HL-60 (cell line): ENCODE data around the gene FMNL2.

Source experiments
- DNase-seq, 2 experiments: peaks; one replicate each; pipeline ENCODE4 v3.0.0-alpha.2; 2010 to 2020; ENCODE audit warnings: low read depth in 1 of 2, low spot score in 1 of 2
- H3K27ac ChIP-seq: fragments of 250-450 bp; sonication (Bioruptor Pico); replicated peaks from 2 replicates; pipeline ENCODE4 v1.5.1; 2020; ENCODE audit warnings: mild to moderate bottlenecking, moderate library complexity
- H3K27me3 ChIP-seq: fragments of 250-450 bp; sonication (Bioruptor Pico); 2 replicates; pipeline ENCODE4 v1.5.1; 2021; ENCODE audit warnings: mild to moderate bottlenecking, moderate library complexity; ENCODE audit not compliant: insufficient read depth, poor library complexity, severe bottlenecking
- H3K4me3 ChIP-seq: replicated peaks from 2 replicates; pipeline ENCODE4 v1.5.1; 2011; ENCODE audit warnings: mild to moderate bottlenecking, control low read depth, low read length; ENCODE audit not compliant: insufficient read depth
- GABPA ChIP-seq: IDR thresholded peaks from 2 replicates; pipeline ENCODE4 v1.6.1; 2012; ENCODE audit warnings: low read depth
- POLR2AphosphoS5 ChIP-seq: IDR thresholded peaks from 2 replicates; pipeline ENCODE4 v1.6.1; 2012; ENCODE audit warnings: low read depth
- SPI1 ChIP-seq: IDR thresholded peaks from 2 replicates; pipeline ENCODE4 v1.6.1; 2012; ENCODE audit warnings: low read depth, mild to moderate bottlenecking, borderline replicate concordance
- TF ChIP-seq, protein P1 (sequence below): IDR thresholded peaks from one replicate; pipeline ENCODE4 v1.5.1; 2011; ENCODE audit warnings: low read length, control low read depth, inconsistent platforms; ENCODE audit not compliant: insufficient read depth
- TF ChIP-seq, protein P2 (sequence below): IDR thresholded peaks from 2 replicates; pipeline ENCODE4 v1.6.1; 2012; ENCODE audit warnings: low read depth; ENCODE audit not compliant: insufficient replicate concordance

Gene FMNL2

DNA sequence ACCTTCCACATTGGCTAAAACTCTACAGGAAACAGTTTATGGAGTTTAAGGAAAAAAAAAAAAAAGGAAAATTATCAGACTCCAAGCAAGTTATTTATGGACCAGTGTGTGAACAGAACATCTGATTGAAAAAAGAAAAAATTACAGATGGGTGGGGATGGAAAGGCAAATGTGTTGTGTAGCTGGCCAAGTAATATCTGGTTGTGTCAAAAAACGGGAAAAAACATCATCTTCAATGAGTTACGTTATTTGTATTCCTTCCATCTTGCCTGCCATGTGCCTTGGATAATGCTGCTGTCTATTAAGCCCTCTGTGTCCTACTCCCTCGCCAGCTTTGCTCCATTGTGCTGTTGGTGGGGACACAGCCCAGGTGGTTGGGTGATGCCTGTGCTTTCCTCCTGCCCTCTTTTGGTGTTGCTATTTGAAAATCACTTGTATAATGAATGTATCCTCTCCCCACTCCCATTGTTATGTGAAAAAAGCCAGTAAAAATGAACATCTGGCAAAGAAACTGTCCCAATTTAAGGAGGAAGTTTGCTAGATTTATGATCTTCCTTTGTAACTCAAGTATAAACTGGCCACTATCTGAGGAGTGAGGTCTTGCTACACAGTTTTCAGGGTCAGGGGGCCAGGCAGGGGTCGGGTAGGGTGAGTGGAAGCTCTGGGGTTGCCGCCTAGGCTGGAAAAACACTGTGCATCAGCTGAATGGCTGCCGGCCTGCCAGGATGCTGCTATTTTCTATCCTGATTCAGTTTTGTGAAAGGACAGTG, 155.9 kb downstream of the FMNL2 start:
- Histone ChIP-seq H3K4me3 (no peak overlapping the region), H3K27ac (no peak overlapping the region), H3K27me3 (no peaks in the 10 kb centered on the region)
- TF ChIP-seq, protein P1, sequence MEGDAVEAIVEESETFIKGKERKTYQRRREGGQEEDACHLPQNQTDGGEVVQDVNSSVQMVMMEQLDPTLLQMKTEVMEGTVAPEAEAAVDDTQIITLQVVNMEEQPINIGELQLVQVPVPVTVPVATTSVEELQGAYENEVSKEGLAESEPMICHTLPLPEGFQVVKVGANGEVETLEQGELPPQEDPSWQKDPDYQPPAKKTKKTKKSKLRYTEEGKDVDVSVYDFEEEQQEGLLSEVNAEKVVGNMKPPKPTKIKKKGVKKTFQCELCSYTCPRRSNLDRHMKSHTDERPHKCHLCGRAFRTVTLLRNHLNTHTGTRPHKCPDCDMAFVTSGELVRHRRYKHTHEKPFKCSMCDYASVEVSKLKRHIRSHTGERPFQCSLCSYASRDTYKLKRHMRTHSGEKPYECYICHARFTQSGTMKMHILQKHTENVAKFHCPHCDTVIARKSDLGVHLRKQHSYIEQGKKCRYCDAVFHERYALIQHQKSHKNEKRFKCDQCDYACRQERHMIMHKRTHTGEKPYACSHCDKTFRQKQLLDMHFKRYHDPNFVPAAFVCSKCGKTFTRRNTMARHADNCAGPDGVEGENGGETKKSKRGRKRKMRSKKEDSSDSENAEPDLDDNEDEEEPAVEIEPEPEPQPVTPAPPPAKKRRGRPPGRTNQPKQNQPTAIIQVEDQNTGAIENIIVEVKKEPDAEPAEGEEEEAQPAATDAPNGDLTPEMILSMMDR, result no peak
- no peak for TF ChIP-seq GABPA
- TF ChIP-seq, protein P2, sequence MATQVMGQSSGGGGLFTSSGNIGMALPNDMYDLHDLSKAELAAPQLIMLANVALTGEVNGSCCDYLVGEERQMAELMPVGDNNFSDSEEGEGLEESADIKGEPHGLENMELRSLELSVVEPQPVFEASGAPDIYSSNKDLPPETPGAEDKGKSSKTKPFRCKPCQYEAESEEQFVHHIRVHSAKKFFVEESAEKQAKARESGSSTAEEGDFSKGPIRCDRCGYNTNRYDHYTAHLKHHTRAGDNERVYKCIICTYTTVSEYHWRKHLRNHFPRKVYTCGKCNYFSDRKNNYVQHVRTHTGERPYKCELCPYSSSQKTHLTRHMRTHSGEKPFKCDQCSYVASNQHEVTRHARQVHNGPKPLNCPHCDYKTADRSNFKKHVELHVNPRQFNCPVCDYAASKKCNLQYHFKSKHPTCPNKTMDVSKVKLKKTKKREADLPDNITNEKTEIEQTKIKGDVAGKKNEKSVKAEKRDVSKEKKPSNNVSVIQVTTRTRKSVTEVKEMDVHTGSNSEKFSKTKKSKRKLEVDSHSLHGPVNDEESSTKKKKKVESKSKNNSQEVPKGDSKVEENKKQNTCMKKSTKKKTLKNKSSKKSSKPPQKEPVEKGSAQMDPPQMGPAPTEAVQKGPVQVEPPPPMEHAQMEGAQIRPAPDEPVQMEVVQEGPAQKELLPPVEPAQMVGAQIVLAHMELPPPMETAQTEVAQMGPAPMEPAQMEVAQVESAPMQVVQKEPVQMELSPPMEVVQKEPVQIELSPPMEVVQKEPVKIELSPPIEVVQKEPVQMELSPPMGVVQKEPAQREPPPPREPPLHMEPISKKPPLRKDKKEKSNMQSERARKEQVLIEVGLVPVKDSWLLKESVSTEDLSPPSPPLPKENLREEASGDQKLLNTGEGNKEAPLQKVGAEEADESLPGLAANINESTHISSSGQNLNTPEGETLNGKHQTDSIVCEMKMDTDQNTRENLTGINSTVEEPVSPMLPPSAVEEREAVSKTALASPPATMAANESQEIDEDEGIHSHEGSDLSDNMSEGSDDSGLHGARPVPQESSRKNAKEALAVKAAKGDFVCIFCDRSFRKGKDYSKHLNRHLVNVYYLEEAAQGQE, result no peak
- TF ChIP-seq SPI1, result no peak
- TF ChIP-seq POLR2AphosphoS5, result no peak
- DNase-seq, result no peak

- no peak overlapping the region for H3K4me3 ChIP-seq
- no peak for DNase-seq
- H3K27ac ChIP-seq, result no peak overlapping the region
- H3K27me3 ChIP-seq, result no peaks in the 10 kb centered on the region
- no peak for TF ChIP-seq POLR2AphosphoS5
- TF ChIP-seq GABPA, result no peak
- TF ChIP-seq, protein P2, result no peak
- TF ChIP-seq, protein P1, result no peak
- no peak for TF ChIP-seq SPI1
These were observed 157.2 kb downstream of the FMNL2 start for GRCh38 chr2:152492131-152492530.

- TF ChIP-seq, protein P2, result no peak
- no peak for TF ChIP-seq POLR2AphosphoS5
- TF ChIP-seq, protein P1, result no peak
- no peak for TF ChIP-seq SPI1
- no peak for TF ChIP-seq GABPA
- DNase-seq, result no peak
- Histone ChIP-seq H3K27me3 (no peaks in the 10 kb centered on the region), H3K4me3 (no peak overlapping the region), H3K27ac (no peak overlapping the region)
These were observed 157.9 kb downstream of the FMNL2 start for GRCh38 chr2:152492911-152493310.
